ENCODE data around the gene ABHD4.
"Not testable (repeated sequence)": the region's sequence is repeated elsewhere in the genome, so short reads cannot be mapped to it uniquely, and the experiment has no call there.

The ABHD4 gene

DNA sequence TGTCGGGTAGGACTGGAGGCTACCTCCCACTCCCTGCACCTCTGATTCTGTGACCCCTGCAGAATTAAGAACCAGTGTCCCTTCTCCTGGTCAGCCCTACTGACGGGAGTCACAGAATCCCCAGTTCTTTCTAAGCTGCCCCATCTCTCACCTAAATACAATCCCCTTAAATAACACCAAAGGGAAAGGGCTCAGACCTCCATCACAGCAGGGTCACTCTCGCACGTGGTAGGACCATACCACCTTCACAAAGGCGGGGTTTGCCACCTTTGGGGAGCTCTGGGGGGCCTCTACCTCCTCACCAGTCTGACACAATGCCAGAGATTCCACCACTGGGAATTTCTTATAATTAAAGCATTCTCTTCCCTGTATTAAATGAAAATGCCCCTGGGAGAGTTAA is 44.7 kb upstream of the ABHD4 start:
- no peak for DNase-seq (ENCODE audit: extremely low read depth, low read depth)
- TF ChIP-seq CTCF (IDR thresholded peaks at IDR 0.05; ENCODE audit: low read depth, low read length, missing control alignments) = no peak
- no peak overlapping the region for H3K4me3 ChIP-seq (replicated peaks; ENCODE audit: low read depth, low read length)

- H3K4me3 ChIP-seq (replicated peaks; ENCODE audit: low read depth, low read length) = not testable (repeated sequence)
Observed at GRCh38 chr14:22553861-22554497, 44.1 kb upstream of the ABHD4 start.

DNA sequence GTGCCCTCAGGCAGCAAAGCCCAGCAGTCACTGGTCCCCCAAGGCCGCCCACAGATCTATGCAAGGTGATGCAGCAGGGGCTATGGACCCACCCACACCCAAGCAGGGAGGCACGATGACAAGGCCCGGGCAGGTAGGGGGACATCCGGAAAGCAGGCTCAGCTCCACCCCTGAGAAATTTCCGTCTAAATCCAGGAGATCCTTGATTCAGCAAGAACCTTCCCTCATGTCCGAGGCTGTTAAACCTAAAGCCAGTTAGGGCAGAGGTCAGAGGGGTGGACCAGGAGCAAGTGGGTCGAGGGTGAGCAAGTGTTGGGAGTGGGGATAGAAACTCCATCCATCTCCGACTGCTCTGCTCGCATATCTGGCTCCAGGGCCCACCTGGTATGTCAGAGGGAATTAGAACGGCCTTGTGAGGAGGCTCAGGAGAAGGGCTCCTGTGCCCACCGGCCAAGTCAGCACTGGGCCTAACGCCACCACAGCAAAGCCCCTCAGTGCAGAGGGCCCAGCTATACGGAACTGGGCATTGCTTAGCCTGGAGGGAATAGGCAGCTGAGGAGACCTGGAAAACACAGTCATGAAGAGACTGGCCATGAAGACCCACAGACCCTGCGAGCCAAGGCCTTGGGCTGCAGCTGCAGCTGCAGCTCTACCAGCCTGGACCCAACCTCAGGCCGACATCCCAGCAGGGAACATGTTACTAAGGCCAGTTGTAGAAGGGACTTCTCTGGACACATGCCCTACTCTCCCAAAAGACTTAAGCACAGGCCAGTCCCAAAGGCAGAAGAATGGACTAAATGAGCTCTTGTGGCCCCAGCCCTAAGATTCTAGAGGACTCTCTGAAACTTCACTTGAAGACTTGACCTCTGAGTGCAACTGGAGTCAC is 43.4 kb upstream of the ABHD4 start:
- no peak overlapping the region for H3K4me3 ChIP-seq (replicated peaks; ENCODE audit: low read depth, low read length)
- TF ChIP-seq CTCF (IDR thresholded peaks at IDR 0.05; ENCODE audit: low read depth, low read length, missing control alignments) = no peak
- DNase-seq (ENCODE audit: extremely low read depth, low read depth) = no peak

More at GRCh38 chr14:22553861-22554497, 44.1 kb upstream of the ABHD4 start:
- not testable (repeated sequence) for DNase-seq (ENCODE audit: extremely low read depth, low read depth)

GRCh38 chr14:22555384-22556011 is 42.6 kb upstream of the ABHD4 start:
- no peak overlapping the region for H3K4me3 ChIP-seq (replicated peaks; ENCODE audit: low read depth, low read length)
- no peak for DNase-seq (ENCODE audit: extremely low read depth, low read depth)
- TF ChIP-seq CTCF (IDR thresholded peaks at IDR 0.05; ENCODE audit: low read depth, low read length, missing control alignments) = no peak

- H3K4me3 ChIP-seq (replicated peaks; ENCODE audit: low read depth, low read length) = no peak overlapping the region
- TF ChIP-seq CTCF (IDR thresholded peaks at IDR 0.05; ENCODE audit: low read depth, low read length, missing control alignments) = no peak
- DNase-seq (ENCODE audit: extremely low read depth, low read depth) = no peak
Observed at GRCh38 chr14:22556021-22556989, 41.8 kb upstream of the ABHD4 start.

GRCh38 chr14:22556990-22557623 is 41.0 kb upstream of the ABHD4 start:
- TF ChIP-seq CTCF (IDR thresholded peaks at IDR 0.05; ENCODE audit: low read depth, low read length, missing control alignments) = peak; percentile 97
- DNase-seq (ENCODE audit: extremely low read depth, low read depth) = no peak
- peak overlapping the region; percentile 23; the same call in 1 of the 2 replicates for H3K4me3 ChIP-seq (replicated peaks; ENCODE audit: low read depth, low read length)

Data from HFF-Myc (cell line).